Gastrocnemius medialis (tissue), 4 donors: ENCODE measurements around the gene PLEKHM2. TPM values are rescaled to one million over a fixed set of nuclear protein-coding genes. Genes with fewer than 3 reads are reported as not detected.

Experiments used
- ATAC-seq, 2 donors: fragments of 150-250 bp; one replicate each; pipeline ENCODE4 v1.9.1; 2016
- DNase-seq, 2 donors: peaks; one replicate each; pipeline ENCODE4 v3.0.0-alpha.2; 2019
- H3K27ac ChIP-seq, 4 donors: fragments of 200-600 bp; sonication (generic); 1 replicate in 1 of 4; 2 replicates in 3 of 4; pipeline ENCODE4 v1.5.1; 2016 to 2018; ENCODE audit warnings: mild to moderate bottlenecking in 2 of 4, moderate library complexity in 1 of 4
- H3K27me3 ChIP-seq, 3 donors: fragments of 200-600 bp; sonication (generic) in 2 of 3; 1 replicate in 1 of 3; 2 replicates in 2 of 3; pipeline versions ENCODE4 v1.5.1 to v1.6.0; 2016 to 2019; ENCODE audit warnings: mild to moderate bottlenecking in 1 of 3, moderate library complexity in 1 of 3
- H3K36me3 ChIP-seq, 2 donors: fragments of 200-600 bp; sonication (generic) in 1 of 2; one replicate each; pipeline ENCODE4 v1.5.1; 2017 to 2018
- H3K4me1 ChIP-seq, 2 donors: fragments of 200-600 bp; sonication (generic) in 1 of 2; one replicate each; pipeline ENCODE4 v1.5.1; 2016 to 2017; ENCODE audit warnings: mild to moderate bottlenecking in 2 of 2
- H3K4me3 ChIP-seq, 4 donors: fragments of 200-600 bp; sonication (generic) in 3 of 4; 1 replicate in 1 of 4; 2 replicates in 3 of 4; pipeline ENCODE4 v1.5.1; 2016 to 2019; ENCODE audit warnings: mild to moderate bottlenecking in 2 of 4
- H3K9me3 ChIP-seq, 3 donors: fragments of 200-600 bp; sonication (generic) in 2 of 3; 1 replicate in 1 of 3; 2 replicates in 2 of 3; pipeline ENCODE4 v1.5.1; 2016 to 2019
- CTCF ChIP-seq, 5 experiments: fragments of 450-650 bp in 3 of 5; fragments of 200-600 bp in 2 of 5; sonication (generic) in 2 of 5; IDR thresholded peaks in 4 of 5; conservative IDR thresholded peaks in 1 of 5; 1 replicate in 4 of 5; 2 replicates in 1 of 5; pipeline ENCODE4 v1.5.1; 2016 to 2019; ENCODE audit warnings: antibody characterized with exemption in 5 of 5, mild to moderate bottlenecking in 3 of 5, moderate library complexity in 3 of 5
- POLR2A ChIP-seq, 2 donors: fragments of 450-650 bp; IDR thresholded peaks; one replicate each; pipeline ENCODE4 v1.6.1; 2017; ENCODE audit warnings: antibody characterized with exemption in 2 of 2, mild to moderate bottlenecking in 2 of 2, moderate library complexity in 2 of 2
- in situ Hi-C, 4 donors: fragments of 200-750 bp; cut with MboI; loops; one replicate each; pipeline versions ENCODE4 v1.15.0 to v1.8.0; 2017; ENCODE audit warnings: low sequenced_read_pairs in 4 of 4
- intact Hi-C: fragments of 100-400 bp; cut with DNase I; formaldehyde crosslinking; loops from one replicate; pipeline ENCODE4 v1.15.1; 2023; ENCODE audit warnings: low total_unique reads
- total RNA-seq, 4 donors: library from RNA; depleted of rRNA; stranded (reverse); fragments of >200 nt; gene quantifications; one replicate each; pipeline versions ENCODE4 v1.1.0 to v1.2.3, GENCODE V29; 2016

Gene PLEKHM2
- total RNA-seq, 4 donors from 2014 or later, result 86.7 to 170 (median 144) TPM

- no peak overlapping the region for H3K4me3 ChIP-seq
- H3K27me3 ChIP-seq, result peaks cover 4 to 12% (median 11%) of the 10 kb centered on the region in 3 donors
- TF ChIP-seq POLR2A (IDR thresholded peaks at IDR 0.05) (no peak), CTCF (IDR thresholded peaks at IDR 0.05 in 4 of 5, conservative IDR thresholded peaks at IDR 0.05 in 1 of 5) (no peak)
- ATAC-seq (no peak), DNase-seq (no peak)
- H3K27ac ChIP-seq, result no peak overlapping the region
- intact Hi-C loops, result no loop called here
- in situ Hi-C loops, result no loop called here
- peaks cover 0 to 6% of the 10 kb centered on the region in 2 donors for H3K4me1 ChIP-seq
- H3K9me3 ChIP-seq, result no peaks in the 10 kb centered on the region
- H3K36me3 ChIP-seq, result no peaks in the 10 kb centered on the region
Measured at GRCh38 chr1:15753776-15754175, 69.7 kb downstream of the PLEKHM2 start.

- Histone ChIP-seq H3K27me3 (peaks cover 17 to 25% (median 25%) of the 10 kb centered on the region in 3 donors), H3K27ac (no peak overlapping the region), H3K36me3 (no peaks in the 10 kb centered on the region), H3K9me3 (no peaks in the 10 kb centered on the region), H3K4me3 (no peak overlapping the region), H3K4me1 (peaks cover 0 to 15% of the 10 kb centered on the region in 2 donors)
- ATAC-seq (no peak), DNase-seq (no peak)
- TF ChIP-seq POLR2A (IDR thresholded peaks at IDR 0.05) (no peak), CTCF (IDR thresholded peaks at IDR 0.05 in 4 of 5, conservative IDR thresholded peaks at IDR 0.05 in 1 of 5) (no peak)
- intact Hi-C loops (no loop called here), in situ Hi-C loops (no loop called here)
Measured at GRCh38 chr1:15755021-15755645, 71.0 kb downstream of the PLEKHM2 start.

GRCh38 chr1:15755646-15756040, 71.5 kb downstream of the PLEKHM2 start:
- H3K27ac ChIP-seq, result no peak overlapping the region
- H3K4me1 ChIP-seq, result peaks cover 0 to 15% of the 10 kb centered on the region in 2 donors
- ATAC-seq (no peak), DNase-seq (no peak)
- no peaks in the 10 kb centered on the region for H3K36me3 ChIP-seq
- no peak overlapping the region for H3K4me3 ChIP-seq
- TF ChIP-seq CTCF (IDR thresholded peaks at IDR 0.05 in 4 of 5, conservative IDR thresholded peaks at IDR 0.05 in 1 of 5) (no peak), POLR2A (IDR thresholded peaks at IDR 0.05) (no peak)
- intact Hi-C loops (no loop called here), in situ Hi-C loops (no loop called here)
- no peaks in the 10 kb centered on the region for H3K9me3 ChIP-seq
- peaks cover 21 to 30% (median 27%) of the 10 kb centered on the region in 3 donors for H3K27me3 ChIP-seq

GRCh38 chr1:15756143-15757015, 72.3 kb downstream of the PLEKHM2 start:
- DNase-seq (no peak), ATAC-seq (peak; percentile 30 to 68)
- H3K4me3 ChIP-seq, result no peak overlapping the region
- no peak overlapping the region for H3K27ac ChIP-seq
- H3K9me3 ChIP-seq, result no peaks in the 10 kb centered on the region
- intact Hi-C loops, result no loop called here
- in situ Hi-C loops, result no loop called here
- no peaks in the 10 kb centered on the region for H3K36me3 ChIP-seq
- peaks cover 24 to 35% (median 30%) of the 10 kb centered on the region in 3 donors for H3K27me3 ChIP-seq
- TF ChIP-seq CTCF (IDR thresholded peaks at IDR 0.05 in 4 of 5, conservative IDR thresholded peaks at IDR 0.05 in 1 of 5) (no peak), POLR2A (IDR thresholded peaks at IDR 0.05) (no peak)
- peaks cover 0 to 15% of the 10 kb centered on the region in 2 donors for H3K4me1 ChIP-seq
